ENCODE data around the gene COPG2.

GRCh38 chr7:130468612-130469011, 199.9 kb downstream of the COPG2 start:
- TF ChIP-seq ZNF766 (CRISPR knock-in tag; IDR thresholded peaks at IDR 0.05; ENCODE audit: borderline replicate concordance) (no peak), ZNF737 (CRISPR knock-in tag; IDR thresholded peaks at IDR 0.05; ENCODE audit: borderline replicate concordance) (no peak), POLR2A (IDR thresholded peaks at IDR 0.05; ENCODE audit: insufficient read depth in 1 of 2, low read depth in 2 of 2, low read length in 2 of 2) (no peak), SMAD3 (CRISPR knock-in tag; IDR thresholded peaks at IDR 0.05) (no peak), FOSL1 (CRISPR knock-in tag; IDR thresholded peaks at IDR 0.05; ENCODE audit: borderline replicate concordance) (no peak)
